Adrenal gland (tissue), 5 donors: ENCODE measurements around the gene LORICRIN.

Source experiments
- CTCF ChIP-seq, 6 experiments: fragments of 450-650 bp in 4 of 6; fragments of 200-600 bp in 2 of 6; sonication (generic) in 1 of 6; IDR thresholded peaks; 1 replicate in 5 of 6; 2 replicates in 1 of 6; pipeline versions ENCODE4 v1.5.1 to v1.8.0; 2016 to 2021; ENCODE audit warnings: antibody characterized with exemption in 6 of 6, mild to moderate bottlenecking in 2 of 6, moderate library complexity in 1 of 6
- POLR2A ChIP-seq, 2 donors: fragments of 450-650 bp; IDR thresholded peaks; one replicate each; pipeline ENCODE4 v1.6.1; 2017; ENCODE audit warnings: antibody characterized with exemption in 2 of 2, mild to moderate bottlenecking in 2 of 2, moderate library complexity in 1 of 2
- donor health status: DM: no; HTN: no; CAD: no.

DNA sequence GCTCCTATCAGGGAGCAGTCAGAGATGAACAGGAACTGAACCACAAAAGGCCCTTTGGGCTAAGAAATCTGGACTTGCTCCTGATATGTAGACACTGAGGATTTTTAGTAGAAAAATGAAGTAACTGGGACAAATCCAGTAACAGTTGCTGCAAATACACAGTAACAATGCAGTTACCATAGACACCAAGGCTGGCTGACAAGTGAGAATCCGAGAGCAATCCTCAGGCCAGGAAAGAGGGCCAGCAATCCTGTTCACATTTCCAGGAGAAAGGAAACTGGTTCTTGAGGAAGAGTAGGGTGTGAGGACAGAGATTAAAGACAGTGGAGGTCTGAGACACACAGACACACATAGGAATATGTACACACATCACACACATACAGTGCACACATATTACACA is 9.3 kb upstream of the LORICRIN start:
- TF ChIP-seq POLR2A (IDR thresholded peaks at IDR 0.05) (no peak), CTCF (IDR thresholded peaks at IDR 0.05) (no peak)
